Measurements from ENCODE around the gene C16orf92.
A peak's percentile ranks its signal among the peaks of the same experiment; 100 is the strongest.

Gene C16orf92

GRCh38 chr16:30054959-30055553 lies 32.1 kb downstream of the C16orf92 start:
- no peak for DNase-seq (ENCODE audit: low read depth in 2 of 3, low spot score in 2 of 3)

GRCh38 chr16:30060346-30060745 lies 37.3 kb downstream of the C16orf92 start:
- no peak for DNase-seq (ENCODE audit: low read depth in 2 of 3, low spot score in 2 of 3)

GRCh38 chr16:30060836-30061554 lies 38.0 kb downstream of the C16orf92 start:
- DNase-seq (ENCODE audit: low read depth in 2 of 3, low spot score in 2 of 3): no peak

GRCh38 chr16:30063278-30063892 lies 40.4 kb downstream of the C16orf92 start:
- DNase-seq (ENCODE audit: low read depth in 2 of 3, low spot score in 2 of 3): no peak

- peak; percentile 49 to 56 (median 51) for DNase-seq (ENCODE audit: low read depth in 2 of 3, low spot score in 2 of 3)
Observed at GRCh38 chr16:30063893-30064728, 41.1 kb downstream of the C16orf92 start.

GRCh38 chr16:30064729-30065101 lies 41.7 kb downstream of the C16orf92 start:
- no peak for DNase-seq (ENCODE audit: low read depth in 2 of 3, low spot score in 2 of 3)

- peak; percentile 87 to 98 (median 94) for DNase-seq (ENCODE audit: low read depth in 2 of 3, low spot score in 2 of 3)
Observed at GRCh38 chr16:30065102-30065942, 42.3 kb downstream of the C16orf92 start, which contains the start of gene ALDOA. ALDOA (plus strand) TSS chr16:30065760; CDS start chr16:30066898, 1,138 bp downstream.

- no peak for DNase-seq (ENCODE audit: low read depth in 2 of 3, low spot score in 2 of 3)
Observed at GRCh38 chr16:30065943-30066760, 43.2 kb downstream of the C16orf92 start.

GRCh38 chr16:30066761-30067583 lies 44.0 kb downstream of the C16orf92 start:
- DNase-seq (ENCODE audit: low read depth in 2 of 3, low spot score in 2 of 3): no peak

- DNase-seq (ENCODE audit: low read depth in 2 of 3, low spot score in 2 of 3): no peak
Observed at GRCh38 chr16:30067584-30067916, 44.6 kb downstream of the C16orf92 start.

- no peak for DNase-seq (ENCODE audit: low read depth in 2 of 3, low spot score in 2 of 3)
Observed at GRCh38 chr16:30068333-30068732, 45.3 kb downstream of the C16orf92 start.

- no peak for DNase-seq (ENCODE audit: low read depth in 2 of 3, low spot score in 2 of 3)
Observed at GRCh38 chr16:30068750-30069610, 46.0 kb downstream of the C16orf92 start.

- DNase-seq (ENCODE audit: low read depth in 2 of 3, low spot score in 2 of 3): no peak
Observed at GRCh38 chr16:30069611-30070462, 46.8 kb downstream of the C16orf92 start.

GRCh38 chr16:30070490-30070889 lies 47.5 kb downstream of the C16orf92 start:
- no peak for DNase-seq (ENCODE audit: low read depth in 2 of 3, low spot score in 2 of 3)
